CD14-positive monocyte (primary cell): Measurements from ENCODE around the gene SYNE1. TPM values are rescaled to one million over a fixed set of nuclear protein-coding genes. Genes with fewer than 3 reads are reported as not detected.

ENCODE experiments used
- DNase-seq, 3 donors: peaks; one replicate each; pipeline ENCODE4 v3.0.0-alpha.2; 2011 to 2022
- H2AFZ ChIP-seq: 2 replicates; pipeline ENCODE4 v1.6.0; 2012; ENCODE audit warnings: mild to moderate bottlenecking, low read depth, low read length, inconsistent platforms; ENCODE audit not compliant: insufficient read depth, poor library complexity, severe bottlenecking
- H3K27ac ChIP-seq, 2 donors: 1 replicate in 1 of 2; 2 replicates in 1 of 2; pipeline ENCODE4 v1.5.1; 2012 to 2013; ENCODE audit warnings: low read length in 2 of 2, control low read depth in 1 of 2, inconsistent platforms in 1 of 2, low read depth in 1 of 2, mild to moderate bottlenecking in 1 of 2
- H3K27me3 ChIP-seq, 2 donors: one replicate each; pipeline versions ENCODE4 v1.6.0 to v1.6.1; 2011 to 2013; ENCODE audit warnings: low read length in 2 of 2; ENCODE audit not compliant: control insufficient read depth in 2 of 2, insufficient read depth in 2 of 2
- H3K36me3 ChIP-seq, 2 donors: replicated peaks in 1 of 2; 1 replicate in 1 of 2; 2 replicates in 1 of 2; pipeline versions ENCODE4 v1.5.1 to v1.6.1; 2012 to 2013; ENCODE audit warnings: low read length in 2 of 2, control low read depth in 1 of 2, inconsistent platforms in 1 of 2, mild to moderate bottlenecking in 1 of 2; ENCODE audit not compliant: insufficient read depth in 2 of 2, control insufficient read depth in 1 of 2
- H3K4me1 ChIP-seq, 2 donors: 1 replicate in 1 of 2; 2 replicates in 1 of 2; pipeline versions ENCODE4 v1.5.1 to v1.6.1; 2012 to 2013; ENCODE audit warnings: low read length in 2 of 2, control low read depth in 1 of 2, inconsistent platforms in 1 of 2, mild to moderate bottlenecking in 1 of 2, moderate library complexity in 1 of 2; ENCODE audit not compliant: insufficient read depth in 2 of 2, control insufficient read depth in 1 of 2
- H3K4me2 ChIP-seq: replicated peaks from 2 replicates; pipeline ENCODE3; 2012; ENCODE audit warnings: low read length, moderate library complexity, mild to moderate bottlenecking; ENCODE audit not compliant: poor library complexity, severe bottlenecking; ENCODE audit errors: extremely low read depth
- H3K4me3 ChIP-seq, 3 experiments: fragments of 200-600 bp in 1 of 3; sonication (generic) in 1 of 3; replicated peaks in 1 of 3; 1 replicate in 2 of 3; 2 replicates in 1 of 3; pipeline ENCODE4 v1.5.1; 2011 to 2013; ENCODE audit warnings: low read length in 3 of 3, mild to moderate bottlenecking in 3 of 3, control low read depth in 2 of 3, low read depth in 2 of 3, inconsistent platforms in 1 of 3, moderate library complexity in 1 of 3
- H3K79me2 ChIP-seq: 2 replicates; pipeline ENCODE4 v1.6.0; 2012; ENCODE audit warnings: mild to moderate bottlenecking, control low read depth, inconsistent platforms, low read length, moderate library complexity; ENCODE audit not compliant: insufficient read depth
- H3K9ac ChIP-seq: 2 replicates; pipeline ENCODE4 v1.6.0; 2017; ENCODE audit warnings: low read length, mild to moderate bottlenecking; ENCODE audit not compliant: insufficient read depth, poor library complexity, severe bottlenecking
- H3K9me3 ChIP-seq, 2 donors: replicated peaks in 1 of 2; 1 replicate in 1 of 2; 2 replicates in 1 of 2; pipeline versions ENCODE4 v1.5.1 to v1.6.1; 2012 to 2013; ENCODE audit warnings: low read length in 2 of 2, control low read depth in 1 of 2; ENCODE audit not compliant: control insufficient read depth in 1 of 2, insufficient read depth in 1 of 2
- H4K20me1 ChIP-seq: 2 replicates; pipeline ENCODE4 v1.6.0; 2012; ENCODE audit warnings: mild to moderate bottlenecking, low read length, control low read depth, moderate library complexity; ENCODE audit not compliant: insufficient read depth
- H3K27ac Mint-ChIP-seq, 7 donors: one replicate each; pipeline ENCODE4 v1.8.0; 2020; ENCODE audit warnings: mild to moderate bottlenecking in 7 of 7, mixed read lengths in 7 of 7, moderate library complexity in 6 of 7, inconsistent platforms in 2 of 7
- H3K27me3 Mint-ChIP-seq, 3 donors: one replicate each; pipeline ENCODE4 v1.8.0; 2021 to 2022; ENCODE audit warnings: low read depth in 3 of 3, mild to moderate bottlenecking in 3 of 3, mixed read lengths in 3 of 3, moderate library complexity in 3 of 3, inconsistent platforms in 1 of 3
- H3K36me3 Mint-ChIP-seq, 2 donors: one replicate each; pipeline ENCODE4 v1.8.0; 2020; ENCODE audit warnings: mixed read lengths in 2 of 2, inconsistent platforms in 1 of 2, mild to moderate bottlenecking in 1 of 2
- H3K4me1 Mint-ChIP-seq: one replicate; pipeline ENCODE4 v1.8.0; 2020; ENCODE audit warnings: mild to moderate bottlenecking, mixed read lengths
- H3K4me3 Mint-ChIP-seq, 2 donors: one replicate each; pipeline ENCODE4 v1.8.0; 2020; ENCODE audit warnings: mild to moderate bottlenecking in 2 of 2, mixed read lengths in 2 of 2, moderate library complexity in 1 of 2
- H3K9me3 Mint-ChIP-seq, 7 donors: one replicate each; pipeline ENCODE4 v1.8.0; 2020 to 2022; ENCODE audit warnings: mixed read lengths in 7 of 7, mild to moderate bottlenecking in 6 of 7, moderate library complexity in 6 of 7, inconsistent platforms in 2 of 7
- WGBS: methylation state at CpG from one replicate; pipeline ENCODE4 v1.1.5; 2013; ENCODE audit warnings: missing lambda C conversion rate; ENCODE audit not compliant: insufficient coverage; 5-methylcytosine and 5-hydroxymethylcytosine counted together
- intact Hi-C, 2 donors: fragments of 100-400 bp; cut with micrococcal nuclease; formaldehyde crosslinking; loops; one replicate each; pipeline versions ENCODE4 v1.15.0 to v1.15.1; 2023
- polyA plus RNA-seq, 3 donors: library from polyadenylated mRNA; depleted of rRNA in 1 of 3; unstranded in 2 of 3; stranded (reverse) in 1 of 3; fragments of 300-500 nt in 2 of 3; fragments of >200 nt in 1 of 3; fragmentation: Illumina TruSeq in 2 of 3; gene quantifications; 1 replicate in 2 of 3; 2 replicates in 1 of 3; pipeline ENCODE4 v1.2.3, GENCODE V29; 2012 to 2021
- TF ChIP-seq, protein P1 (sequence below): fragments of 200-600 bp; IDR thresholded peaks from one replicate; pipeline ENCODE4 v1.8.0; 2022; ENCODE audit warnings: antibody characterized with exemption, mild to moderate bottlenecking

SYNE1 gene
- polyA plus RNA-seq, 3 donors = 3.7 to 24.5 (median 8.1) TPM

DNA sequence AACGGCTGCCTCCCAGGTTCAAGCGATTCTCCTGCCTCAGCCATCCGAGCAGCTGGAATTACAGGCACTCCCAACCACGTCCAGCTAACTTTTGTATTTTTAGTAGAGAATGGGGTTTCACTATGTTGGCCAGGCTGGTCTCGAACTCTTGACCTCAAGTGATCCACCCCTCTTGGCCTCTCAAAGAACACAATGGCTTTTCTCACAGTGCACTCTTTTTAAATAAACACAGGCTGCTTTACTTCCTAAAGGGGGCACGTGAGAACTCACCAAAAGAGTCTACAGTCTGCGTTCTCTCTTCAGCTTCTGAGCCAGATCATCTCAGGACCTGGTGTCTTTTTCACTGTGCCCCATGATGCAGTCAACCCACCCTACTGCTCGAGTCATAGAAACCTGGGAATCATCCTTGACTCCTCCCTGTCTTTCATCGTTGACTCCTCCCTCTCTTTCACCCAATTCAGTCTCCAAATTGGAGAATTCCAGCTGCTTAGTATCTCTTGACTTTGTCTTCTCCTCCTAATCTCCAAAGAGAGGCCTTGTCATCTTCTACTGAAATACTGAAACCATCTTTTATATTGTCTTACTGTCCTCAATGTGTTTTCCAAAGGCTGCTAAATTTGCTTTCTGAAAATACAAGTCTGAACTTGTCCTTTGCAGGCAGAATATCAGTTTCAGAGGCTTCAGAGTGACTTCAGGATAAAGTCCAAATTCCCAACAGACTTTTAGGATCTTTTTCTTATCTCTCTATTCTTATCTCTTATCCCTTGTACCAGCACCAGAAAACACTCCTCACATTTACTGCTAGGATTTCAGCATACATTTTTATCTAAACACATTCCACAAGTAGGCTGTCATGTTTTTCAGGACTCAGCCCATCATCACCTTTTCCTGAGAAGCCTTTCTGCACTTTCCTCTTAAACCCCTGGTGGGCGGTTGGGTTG lies 323.4 kb downstream of the SYNE1 start:
- Mint-ChIP-seq H3K9me3 (peaks cover 0 to 4% (median 0%) of the 10 kb centered on the region in 7 donors), H3K4me3 (no peak overlapping the region), H3K27ac (peak overlapping the region in 1 of 7 donors; percentile 23), H3K4me1 (peaks cover 31% of the 10 kb centered on the region), H3K27me3 (peaks cover 2 to 7% (median 4%) of the 10 kb centered on the region in 3 donors), H3K36me3 (peaks cover 26 to 39% of the 10 kb centered on the region in 2 donors)
- Histone ChIP-seq H3K27me3 (no peaks in the 10 kb centered on the region), H3K36me3 (peaks cover 4 to 14% of the 10 kb centered on the region in 2 donors), H3K79me2 (no peaks in the 10 kb centered on the region), H2AFZ (no peak overlapping the region), H3K9me3 (no peaks in the 10 kb centered on the region), H3K27ac (no peak overlapping the region), H3K4me1 (peaks cover 17 to 23% of the 10 kb centered on the region in 2 donors), H3K9ac (no peak overlapping the region), H3K4me3 (no peak overlapping the region), H3K4me2 (no peak overlapping the region), H4K20me1 (no peaks in the 10 kb centered on the region)
- 90% methylated on average over 5 of the region's 10 CpGs for WGBS
- TF ChIP-seq, protein P1, sequence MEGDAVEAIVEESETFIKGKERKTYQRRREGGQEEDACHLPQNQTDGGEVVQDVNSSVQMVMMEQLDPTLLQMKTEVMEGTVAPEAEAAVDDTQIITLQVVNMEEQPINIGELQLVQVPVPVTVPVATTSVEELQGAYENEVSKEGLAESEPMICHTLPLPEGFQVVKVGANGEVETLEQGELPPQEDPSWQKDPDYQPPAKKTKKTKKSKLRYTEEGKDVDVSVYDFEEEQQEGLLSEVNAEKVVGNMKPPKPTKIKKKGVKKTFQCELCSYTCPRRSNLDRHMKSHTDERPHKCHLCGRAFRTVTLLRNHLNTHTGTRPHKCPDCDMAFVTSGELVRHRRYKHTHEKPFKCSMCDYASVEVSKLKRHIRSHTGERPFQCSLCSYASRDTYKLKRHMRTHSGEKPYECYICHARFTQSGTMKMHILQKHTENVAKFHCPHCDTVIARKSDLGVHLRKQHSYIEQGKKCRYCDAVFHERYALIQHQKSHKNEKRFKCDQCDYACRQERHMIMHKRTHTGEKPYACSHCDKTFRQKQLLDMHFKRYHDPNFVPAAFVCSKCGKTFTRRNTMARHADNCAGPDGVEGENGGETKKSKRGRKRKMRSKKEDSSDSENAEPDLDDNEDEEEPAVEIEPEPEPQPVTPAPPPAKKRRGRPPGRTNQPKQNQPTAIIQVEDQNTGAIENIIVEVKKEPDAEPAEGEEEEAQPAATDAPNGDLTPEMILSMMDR = no peak
- no peak for DNase-seq
- intact Hi-C loops = no loop called here

DNA sequence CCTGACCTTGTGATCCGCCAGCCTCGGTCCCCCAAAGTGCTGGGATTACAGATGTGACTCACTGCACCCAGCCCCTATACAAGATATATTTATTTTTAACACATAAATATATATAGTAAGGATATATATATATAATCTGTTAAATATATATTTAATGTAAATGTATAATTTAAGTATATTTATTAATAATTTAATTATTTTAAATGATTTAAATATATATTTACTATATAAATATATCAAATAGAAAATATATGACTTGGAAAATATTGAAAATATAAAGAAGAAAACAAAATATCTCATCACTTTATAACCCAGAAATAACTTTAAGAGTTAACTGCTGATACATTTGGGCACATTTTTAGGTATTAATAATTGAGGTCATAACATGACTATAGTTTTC lies 324.7 kb downstream of the SYNE1 start:
- no CpG with 5 or more reads among the region's 2 CpGs for whole genome bisulfite sequencing
- intact Hi-C loops = no loop called here
- H3K4me1 ChIP-seq = peaks cover 10 to 15% of the 10 kb centered on the region in 2 donors
- peaks cover 2 to 7% (median 4%) of the 10 kb centered on the region in 3 donors for H3K27me3 Mint-ChIP-seq
- peaks cover 0 to 4% (median 0%) of the 10 kb centered on the region in 7 donors for H3K9me3 Mint-ChIP-seq
- DNase-seq = no peak
- no peaks in the 10 kb centered on the region for H3K79me2 ChIP-seq
- peaks cover 21 to 37% of the 10 kb centered on the region in 2 donors for H3K36me3 Mint-ChIP-seq
- peaks cover 22% of the 10 kb centered on the region for H3K4me1 Mint-ChIP-seq
- H2AFZ ChIP-seq = no peak overlapping the region
- H3K27ac ChIP-seq = no peak overlapping the region
- no peaks in the 10 kb centered on the region for H3K27me3 ChIP-seq
- H3K4me3 Mint-ChIP-seq = no peak overlapping the region
- H3K4me2 ChIP-seq = no peak overlapping the region
- H3K27ac Mint-ChIP-seq = no peak overlapping the region
- TF ChIP-seq, protein P1 = no peak
- H3K9ac ChIP-seq = no peak overlapping the region
- peaks cover 4 to 28% of the 10 kb centered on the region in 2 donors for H3K36me3 ChIP-seq
- H4K20me1 ChIP-seq = no peaks in the 10 kb centered on the region
- H3K4me3 ChIP-seq = no peak overlapping the region
- H3K9me3 ChIP-seq = no peaks in the 10 kb centered on the region
